ENCODE measurements around the gene TMEM255A.

The TMEM255A gene

DNA sequence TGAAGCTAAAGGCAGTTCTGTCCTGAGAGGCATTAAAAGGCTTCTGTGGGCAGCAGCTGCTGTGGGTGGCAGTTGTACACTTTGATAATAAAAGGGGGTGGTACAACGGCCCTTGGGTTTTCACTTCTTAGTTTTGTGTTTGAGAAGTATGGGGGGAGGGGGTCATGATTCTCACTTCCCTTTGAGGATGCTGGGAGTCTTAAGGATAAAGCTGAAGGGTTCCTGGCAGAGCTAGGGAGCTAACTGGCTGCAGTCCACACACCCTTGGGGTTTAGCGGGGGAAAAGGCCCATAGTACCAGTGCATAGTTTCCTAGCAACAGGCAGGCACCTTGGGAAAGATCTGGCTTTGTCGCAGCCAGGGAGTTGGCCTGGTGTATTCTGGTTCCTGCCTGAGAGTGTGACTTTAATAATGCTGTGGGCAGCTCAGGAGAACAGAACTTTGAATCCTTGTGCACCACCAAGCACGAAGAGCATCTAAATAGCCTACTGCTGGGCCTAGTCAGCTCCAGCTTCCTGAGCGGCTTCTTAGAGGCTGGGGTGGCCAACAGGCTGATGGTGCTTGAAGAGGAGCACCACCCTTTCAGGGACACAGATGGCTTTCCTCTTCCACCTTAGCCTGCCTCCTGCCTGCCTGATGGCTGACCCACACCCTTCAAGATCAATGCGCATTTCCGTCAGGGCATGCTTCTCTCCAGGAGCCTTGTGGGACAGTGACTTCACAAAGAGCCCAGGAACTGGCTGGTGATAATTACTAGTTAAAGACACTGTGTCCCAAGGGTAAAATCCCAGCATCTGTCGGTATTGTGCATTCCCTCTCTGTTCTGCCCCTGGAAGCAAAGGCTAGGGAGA, 48.2 kb downstream of the TMEM255A start:
- POLR2A ChIA-PET: no interaction called here
- CTCF ChIA-PET: no interaction called here
- no peak for DNase-seq (ENCODE audit: extremely low spot score)
- TF ChIP-seq FOXM1 (IDR thresholded peaks at IDR 0.05; ENCODE audit: borderline replicate concordance) (no peak), SUZ12 (IDR thresholded peaks at IDR 0.05) (no peak), ZNF384 (IDR thresholded peaks at IDR 0.05) (no peak), CTBP1 (IDR thresholded peaks at IDR 0.05; ENCODE audit: borderline replicate concordance) (no peak), ARNT (IDR thresholded peaks at IDR 0.05) (no peak), NFRKB (IDR thresholded peaks at IDR 0.05) (no peak), LEF1 (IDR thresholded peaks at IDR 0.05; ENCODE audit: borderline replicate concordance) (no peak), ELF4 (IDR thresholded peaks at IDR 0.05) (no peak), BHLHE40 (IDR thresholded peaks at IDR 0.05; ENCODE audit: borderline replicate concordance) (no peak), FOXK2 (IDR thresholded peaks at IDR 0.05) (no peak), TARDBP (IDR thresholded peaks at IDR 0.05) (no peak)
- TF ChIP-seq, protein P1, sequence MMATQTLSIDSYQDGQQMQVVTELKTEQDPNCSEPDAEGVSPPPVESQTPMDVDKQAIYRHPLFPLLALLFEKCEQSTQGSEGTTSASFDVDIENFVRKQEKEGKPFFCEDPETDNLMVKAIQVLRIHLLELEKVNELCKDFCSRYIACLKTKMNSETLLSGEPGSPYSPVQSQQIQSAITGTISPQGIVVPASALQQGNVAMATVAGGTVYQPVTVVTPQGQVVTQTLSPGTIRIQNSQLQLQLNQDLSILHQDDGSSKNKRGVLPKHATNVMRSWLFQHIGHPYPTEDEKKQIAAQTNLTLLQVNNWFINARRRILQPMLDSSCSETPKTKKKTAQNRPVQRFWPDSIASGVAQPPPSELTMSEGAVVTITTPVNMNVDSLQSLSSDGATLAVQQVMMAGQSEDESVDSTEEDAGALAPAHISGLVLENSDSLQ (IDR thresholded peaks at IDR 0.05): no peak

DNA sequence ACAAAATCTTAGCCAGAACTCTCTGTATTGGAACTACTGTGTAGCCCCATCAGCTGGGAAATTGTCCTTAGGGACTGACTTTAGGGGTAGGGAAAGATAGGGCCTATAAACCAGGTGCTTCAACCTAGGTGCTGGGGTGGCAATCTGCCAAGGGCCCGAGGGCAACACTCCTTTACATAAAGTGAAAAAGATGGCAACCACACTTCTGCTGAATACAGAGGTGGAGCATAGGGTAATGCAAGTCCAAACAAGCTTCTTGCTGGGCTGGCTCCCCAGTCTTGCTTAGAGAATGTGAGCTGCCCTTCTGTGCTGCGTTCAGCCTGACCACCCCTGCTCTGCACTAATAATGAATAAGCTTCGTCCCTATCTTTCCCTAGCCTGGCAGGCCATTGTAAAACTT, 50.9 kb downstream of the TMEM255A start:
- POLR2A ChIA-PET: interaction anchor here (1.2 kb wide), 1 partner anchor 10 kb away, joined by 5 read pairs; the partner anchor contains the start of gene ZBTB33
- TF ChIP-seq HDGF (IDR thresholded peaks at IDR 0.05; ENCODE audit: borderline replicate concordance) (no peak), FOXM1 (IDR thresholded peaks at IDR 0.05; ENCODE audit: borderline replicate concordance) (no peak), ZNF384 (IDR thresholded peaks at IDR 0.05) (no peak), ELF4 (IDR thresholded peaks at IDR 0.05) (no peak), SUZ12 (IDR thresholded peaks at IDR 0.05) (no peak), BHLHE40 (IDR thresholded peaks at IDR 0.05; ENCODE audit: borderline replicate concordance) (no peak), SP1 (IDR thresholded peaks at IDR 0.05) (no peak), FOXA1 (IDR thresholded peaks at IDR 0.05) (no peak), TARDBP (IDR thresholded peaks at IDR 0.05) (no peak), L3MBTL2 (conservative IDR thresholded peaks at IDR 0.05) (no peak), ARNT (IDR thresholded peaks at IDR 0.05) (no peak), NFRKB (IDR thresholded peaks at IDR 0.05) (no peak), FOXK2 (IDR thresholded peaks at IDR 0.05) (no peak), CTBP1 (IDR thresholded peaks at IDR 0.05; ENCODE audit: borderline replicate concordance) (no peak), LEF1 (IDR thresholded peaks at IDR 0.05; ENCODE audit: borderline replicate concordance) (no peak)
- TF ChIP-seq, protein P1 (IDR thresholded peaks at IDR 0.05): no peak

DNA sequence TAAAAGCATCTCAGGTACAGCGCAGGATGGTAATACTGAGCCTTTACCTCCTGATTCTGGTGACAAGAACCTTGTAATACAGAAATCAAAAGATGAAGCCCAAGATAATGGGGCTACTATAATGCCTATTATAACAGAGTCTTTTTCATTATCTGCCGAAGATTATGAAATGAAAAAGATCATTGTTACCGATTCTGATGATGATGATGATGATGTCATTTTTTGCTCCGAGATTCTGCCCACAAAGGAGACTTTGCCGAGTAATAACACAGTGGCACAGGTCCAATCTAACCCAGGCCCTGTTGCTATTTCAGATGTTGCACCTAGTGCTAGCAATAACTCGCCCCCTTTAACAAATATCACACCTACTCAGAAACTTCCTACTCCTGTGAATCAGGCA, 57.5 kb downstream of the TMEM255A start:
- ChIA-PET POLR2A (interaction anchor here (0.8 kb wide), 1 partner anchor 39 kb away, joined by 3 read pairs; no protein-coding TSS in a partner anchor), CTCF (no interaction called here)
- no peak for DNase-seq (ENCODE audit: extremely low spot score)
- TF ChIP-seq ARNT (IDR thresholded peaks at IDR 0.05) (no peak), NFRKB (IDR thresholded peaks at IDR 0.05) (no peak), FOXA1 (IDR thresholded peaks at IDR 0.05) (no peak), TARDBP (IDR thresholded peaks at IDR 0.05) (no peak), L3MBTL2 (conservative IDR thresholded peaks at IDR 0.05) (no peak), SP1 (IDR thresholded peaks at IDR 0.05) (no peak), SUZ12 (IDR thresholded peaks at IDR 0.05) (no peak), FOXM1 (IDR thresholded peaks at IDR 0.05; ENCODE audit: borderline replicate concordance) (no peak), HDGF (IDR thresholded peaks at IDR 0.05; ENCODE audit: borderline replicate concordance) (no peak), FOXK2 (IDR thresholded peaks at IDR 0.05) (no peak)

More for the DNA sequence above, 50.9 kb downstream of the TMEM255A start:
- CTCF ChIA-PET: interaction anchor here (1.2 kb wide), 1 partner anchor 16 kb away, joined by 3 read pairs; no protein-coding TSS in a partner anchor
- DNase-seq (ENCODE audit: extremely low spot score): no peak

DNA sequence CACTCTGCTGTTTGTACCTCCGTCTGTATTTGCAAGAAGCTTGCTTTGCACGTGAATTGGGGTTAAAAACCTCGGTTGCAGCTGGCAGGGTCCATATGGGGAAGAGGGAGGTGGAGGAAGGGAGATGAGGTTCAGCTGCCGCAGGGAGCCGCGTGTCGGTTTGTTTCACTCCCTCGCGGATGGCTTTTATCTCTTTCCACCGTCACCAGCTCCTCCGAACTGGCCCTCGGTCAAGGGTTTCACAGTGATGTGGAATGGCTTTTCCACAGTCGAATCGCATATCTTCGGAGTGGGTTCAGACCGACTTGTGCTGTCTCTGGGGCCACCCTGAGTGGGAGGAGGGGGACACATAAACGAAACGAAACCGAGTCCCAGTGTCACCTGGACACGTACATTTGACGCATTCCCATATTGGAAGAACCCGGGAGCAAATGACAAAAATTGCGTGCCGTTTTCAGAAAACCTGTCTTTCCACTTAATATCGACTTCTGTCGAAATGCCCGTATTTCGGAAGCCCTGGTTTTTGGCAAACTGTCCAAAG, 59.7 kb downstream of the TMEM255A start:
- peak; percentile 34 for TF ChIP-seq L3MBTL2 (conservative IDR thresholded peaks at IDR 0.05)
- no peak for TF ChIP-seq SUZ12 (IDR thresholded peaks at IDR 0.05)
- POLR2A ChIA-PET: interaction anchor here (0.8 to 2.6 kb wide), 6 partner anchors 9 to 58 kb away, joined by 3 to 12 read pairs (median 5); no protein-coding TSS in a partner anchor
- CTCF ChIA-PET: interaction anchor here (0.7 kb wide), 1 partner anchor 201 kb away, joined by 3 read pairs; no protein-coding TSS in a partner anchor
- DNase-seq (ENCODE audit: extremely low spot score): peak; percentile 31

DNA sequence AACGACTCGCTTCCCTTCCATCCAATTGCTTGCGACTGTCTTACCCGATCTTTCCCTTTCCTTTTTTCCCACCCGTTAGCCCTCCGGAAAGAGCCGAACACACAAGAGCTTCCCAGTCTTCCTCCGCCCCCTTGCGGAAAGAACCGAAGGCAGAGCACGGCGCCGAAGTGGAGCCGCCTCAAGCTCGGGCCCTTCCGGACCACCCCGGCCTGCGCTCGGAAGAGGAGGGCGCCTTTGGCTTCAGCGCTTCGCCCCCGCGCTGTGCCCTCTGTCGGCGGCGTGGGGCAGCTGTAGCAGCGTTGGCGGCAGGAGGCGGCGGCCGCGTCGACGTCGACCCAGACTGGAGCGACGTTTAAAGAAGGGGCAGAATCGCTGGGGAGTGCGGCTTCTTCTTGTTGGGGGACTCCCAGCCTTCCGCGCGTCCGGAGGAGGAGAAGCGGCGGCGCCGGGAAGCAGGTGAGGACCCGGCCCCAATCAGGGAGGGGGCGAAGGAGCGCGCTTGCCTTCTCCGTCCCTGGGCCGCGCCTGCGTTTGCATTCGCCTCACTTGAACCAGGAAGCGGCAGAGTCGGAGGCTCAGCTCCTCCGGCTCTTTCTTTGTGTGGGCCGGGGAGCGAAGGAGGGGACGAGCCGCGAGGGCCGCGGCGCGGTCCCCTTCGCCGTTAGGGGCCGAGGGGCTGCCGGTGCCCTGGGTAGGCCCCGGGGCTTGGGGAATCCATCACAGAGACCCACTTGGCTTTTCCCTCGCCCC, 60.6 kb downstream of the TMEM255A start, which contains the start of gene ZBTB33:
ZBTB33 (plus strand) TSS at position 291 of the 750 bp plus-strand sequence. CDS start 2,604 bp downstream, outside the sequence.
- TF ChIP-seq L3MBTL2 (conservative IDR thresholded peaks at IDR 0.05): peak; percentile 96
- 0 out of 2 replicates have a peak, but pooled peaks have one; percentile 43 for TF ChIP-seq ELF4 (IDR thresholded peaks at IDR 0.05)
- no peak for TF ChIP-seq SP1 (IDR thresholded peaks at IDR 0.05)
- DNase-seq (ENCODE audit: extremely low spot score): peak; percentile 97
- CTCF ChIA-PET: interaction anchor here (0.6 to 1.0 kb wide), 5 partner anchors 16 to 833 kb away, joined by 3 to 4 read pairs (median 3); no protein-coding TSS in a partner anchor
- POLR2A ChIA-PET: interaction anchor here (0.7 to 2.6 kb wide), 8 partner anchors 9 to 235 kb away, joined by 3 to 12 read pairs (median 5); no protein-coding TSS in a partner anchor

Data from HEK293T (cell line).